ENCODE results near the gene DZIP1L. TPM values are rescaled to one million over a fixed set of nuclear protein-coding genes. Genes with fewer than 3 reads are reported as not detected.

DZIP1L gene
- total RNA-seq, 1 experiment from 2014 or later: 11.1 TPM

DNA sequence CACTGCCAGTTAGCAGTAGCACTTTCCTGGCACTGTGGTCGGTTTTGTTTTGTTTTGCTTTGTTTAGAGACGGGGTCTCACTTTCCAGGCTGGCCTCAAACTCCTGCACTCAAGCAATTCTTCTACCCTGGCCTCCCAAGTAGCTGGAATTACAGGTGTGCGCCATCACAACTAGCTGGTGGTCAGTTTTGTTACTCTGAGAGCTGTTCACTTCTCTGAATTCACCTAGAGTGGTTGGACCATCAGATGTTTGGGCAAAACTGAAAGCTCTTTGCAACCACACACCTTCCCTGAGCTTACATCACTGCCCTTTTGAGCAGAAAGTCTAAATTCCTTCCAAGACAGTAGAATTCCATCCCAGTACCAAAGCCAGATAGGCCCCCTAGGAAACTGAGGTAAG, 82.8 kb downstream of the DZIP1L start:
- ATAC-seq: no peak
- intact Hi-C loops (cut with micrococcal nuclease; ENCODE audit: unreplicated experiment): no loop called here
- ChIA-PET CTCF (no interaction called here), POLR2A (no interaction called here)
- H3K4me1 ChIP-seq (ENCODE audit: control insufficient read depth, insufficient read depth, low read length): no peaks in the 10 kb centered on the region
- no peak overlapping the region for H3K4me3 ChIP-seq (ENCODE audit: low read depth in 2 of 2, low read length in 2 of 2)
- no peak overlapping the region for H3K27ac ChIP-seq (ENCODE audit: low read length)
- no peaks in the 10 kb centered on the region for H3K9me3 ChIP-seq (ENCODE audit: control insufficient read depth, insufficient read depth, low read depth, low read length)
- BruUV-seq (replicated peaks): no TSS peak
- DNase-seq (ENCODE audit: low read depth, low spot score): no peak
- in situ Hi-C loops (cut with HindIII; ENCODE audit: low pct_unique_long_range_greater_than_20kb, low sequenced_read_pairs): no loop called here
- H3K36me3 ChIP-seq (ENCODE audit: control insufficient read depth, insufficient read depth, low read length): no peaks in the 10 kb centered on the region
- TF ChIP-seq CTCF (IDR thresholded peaks at IDR 0.05) (no peak), REST (IDR thresholded peaks at IDR 0.05; ENCODE audit: insufficient read depth in 1 of 2, low read depth in 2 of 2, low read length in 1 of 2) (no peak), TCF7L2 (IDR thresholded peaks at IDR 0.05; ENCODE audit: low read depth, low read length) (no peak), SIN3A (IDR thresholded peaks at IDR 0.05; ENCODE audit: borderline replicate concordance, insufficient read depth, low read depth, low read length) (no peak), POLR2AphosphoS5 (IDR thresholded peaks at IDR 0.05; ENCODE audit: low read depth, low read length) (no peak)
- no peaks in the 10 kb centered on the region for H3K27me3 ChIP-seq (ENCODE audit: control insufficient read depth, insufficient read depth, low read length)

DNA sequence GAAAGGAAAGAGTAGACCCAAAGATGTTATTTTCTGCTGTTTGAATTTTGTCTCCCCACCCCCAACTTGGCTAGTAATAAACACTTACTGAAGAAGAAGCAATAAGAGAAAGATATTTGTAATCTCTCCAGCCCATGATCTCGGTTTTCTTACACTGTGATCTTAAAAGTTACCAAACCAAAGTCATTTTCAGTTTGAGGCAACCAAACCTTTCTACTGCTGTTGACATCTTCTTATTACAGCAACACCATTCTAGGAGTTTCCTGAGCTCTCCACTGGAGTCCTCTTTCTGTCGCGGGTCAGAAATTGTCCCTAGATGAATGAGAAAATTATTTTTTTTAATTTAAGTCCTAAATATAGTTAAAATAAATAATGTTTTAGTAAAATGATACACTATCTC, 83.9 kb downstream of the DZIP1L start:
- no peak overlapping the region for H3K4me3 ChIP-seq (ENCODE audit: low read depth in 2 of 2, low read length in 2 of 2)
- no peak for TF ChIP-seq TCF7L2 (IDR thresholded peaks at IDR 0.05; ENCODE audit: low read depth, low read length)
- no peaks in the 10 kb centered on the region for H3K4me1 ChIP-seq (ENCODE audit: control insufficient read depth, insufficient read depth, low read length)
- H3K9me3 ChIP-seq (ENCODE audit: control insufficient read depth, insufficient read depth, low read depth, low read length): no peaks in the 10 kb centered on the region
- no peak for DNase-seq (ENCODE audit: low read depth, low spot score)
- BruUV-seq (replicated peaks): no TSS peak
- POLR2A ChIA-PET: no interaction called here
- intact Hi-C loops (cut with micrococcal nuclease; ENCODE audit: unreplicated experiment): no loop called here
- H3K27me3 ChIP-seq (ENCODE audit: control insufficient read depth, insufficient read depth, low read length): no peaks in the 10 kb centered on the region
- no peaks in the 10 kb centered on the region for H3K36me3 ChIP-seq (ENCODE audit: control insufficient read depth, insufficient read depth, low read length)
- ATAC-seq: no peak
- H3K27ac ChIP-seq (ENCODE audit: low read length): no peak overlapping the region
- CTCF ChIA-PET: no interaction called here
- in situ Hi-C loops (cut with HindIII; ENCODE audit: low pct_unique_long_range_greater_than_20kb, low sequenced_read_pairs): no loop called here

DNA sequence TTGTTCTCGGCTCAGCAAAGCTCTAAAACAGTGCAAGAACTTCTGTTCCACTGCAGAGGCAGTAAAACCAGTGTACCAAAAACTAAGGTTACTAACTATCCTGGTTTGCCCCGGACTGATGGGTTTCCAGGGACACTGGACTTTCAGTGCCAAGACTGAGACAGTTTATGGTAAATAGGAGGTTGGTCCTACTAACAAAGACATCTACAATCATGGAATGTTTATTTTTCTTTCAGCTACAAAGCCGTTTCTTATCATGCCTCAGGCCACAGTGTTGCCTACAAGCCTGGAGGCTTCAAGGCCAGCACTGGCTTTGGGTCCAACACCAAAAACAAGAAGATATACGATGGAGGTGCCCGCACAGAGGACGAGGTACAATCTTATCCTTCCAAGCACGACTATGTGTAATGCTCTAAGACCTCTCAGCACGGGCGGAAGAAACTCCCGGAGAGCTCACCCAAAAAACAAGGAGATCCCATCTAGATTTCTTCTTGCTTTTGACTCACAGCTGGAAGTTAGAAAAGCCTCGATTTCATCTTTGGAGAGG, 84.6 kb downstream of the DZIP1L start:
- Histone ChIP-seq H3K9me3 (ENCODE audit: control insufficient read depth, insufficient read depth, low read depth, low read length) (no peaks in the 10 kb centered on the region), H3K4me3 (ENCODE audit: low read depth in 2 of 2, low read length in 2 of 2) (no peak overlapping the region), H3K4me1 (ENCODE audit: control insufficient read depth, insufficient read depth, low read length) (no peaks in the 10 kb centered on the region), H3K27me3 (ENCODE audit: control insufficient read depth, insufficient read depth, low read length) (no peaks in the 10 kb centered on the region), H3K36me3 (ENCODE audit: control insufficient read depth, insufficient read depth, low read length) (no peaks in the 10 kb centered on the region), H3K27ac (ENCODE audit: low read length) (no peak overlapping the region)
- intact Hi-C loops (cut with micrococcal nuclease; ENCODE audit: unreplicated experiment): no loop called here
- DNase-seq (ENCODE audit: low read depth, low spot score) (no peak), ATAC-seq (no peak)
- BruUV-seq (replicated peaks): no TSS peak
- ChIA-PET CTCF (no interaction called here), POLR2A (no interaction called here)
- TF ChIP-seq CTCF (IDR thresholded peaks at IDR 0.05) (no peak), REST (IDR thresholded peaks at IDR 0.05; ENCODE audit: insufficient read depth in 1 of 2, low read depth in 2 of 2, low read length in 1 of 2) (no peak), POLR2AphosphoS5 (IDR thresholded peaks at IDR 0.05; ENCODE audit: low read depth, low read length) (no peak), TCF7L2 (IDR thresholded peaks at IDR 0.05; ENCODE audit: low read depth, low read length) (no peak), SIN3A (IDR thresholded peaks at IDR 0.05; ENCODE audit: borderline replicate concordance, insufficient read depth, low read depth, low read length) (no peak)
- in situ Hi-C loops (cut with HindIII; ENCODE audit: low pct_unique_long_range_greater_than_20kb, low sequenced_read_pairs): no loop called here

Data from Panc1 (cell line).